Inferior parietal cortex (tissue), 1 donor: ENCODE results near the gene MRPS5.
"Not testable (repeated sequence)": the region's sequence is repeated elsewhere in the genome, so short reads cannot be mapped to it uniquely, and the experiment has no call there.

Experiments used
- DNase-seq: peaks from one replicate; pipeline ENCODE4 v3.0.0-alpha.2; 2016; ENCODE audit errors: extremely low spot score

The MRPS5 gene

GRCh38 chr2:95047629-95048510, 73.7 kb downstream of the MRPS5 start:
- DNase-seq, result no peak

GRCh38 chr2:95046371-95047112, 75.1 kb downstream of the MRPS5 start:
- DNase-seq, result no peak

GRCh38 chr2:95044601-95045000, 77.0 kb downstream of the MRPS5 start:
- DNase-seq, result no peak

- peak; percentile 85 for DNase-seq
These were observed 78.1 kb downstream of the MRPS5 start for GRCh38 chr2:95043300-95044093.

GRCh38 chr2:95042472-95043271, 78.9 kb downstream of the MRPS5 start:
- DNase-seq, result no peak

GRCh38 chr2:95041824-95042442, 79.7 kb downstream of the MRPS5 start:
- DNase-seq, result no peak

GRCh38 chr2:95041060-95041823, 80.4 kb downstream of the MRPS5 start:
- no peak for DNase-seq

GRCh38 chr2:95040426-95040825, 81.2 kb downstream of the MRPS5 start:
- no peak for DNase-seq

GRCh38 chr2:95039978-95040377, 81.6 kb downstream of the MRPS5 start:
- DNase-seq, result no peak

- no peak for DNase-seq
These were observed 82.2 kb downstream of the MRPS5 start for GRCh38 chr2:95039363-95039762.

GRCh38 chr2:95038635-95039298, 82.8 kb downstream of the MRPS5 start:
- no peak for DNase-seq

- not testable (repeated sequence) for DNase-seq
These were observed 83.6 kb downstream of the MRPS5 start for GRCh38 chr2:95037841-95038585.

GRCh38 chr2:95037384-95037839, 84.2 kb downstream of the MRPS5 start:
- DNase-seq, result no peak

- no peak for DNase-seq
These were observed 84.8 kb downstream of the MRPS5 start for GRCh38 chr2:95036596-95037383.
